ENCODE results near the gene LCLAT1. TPM values are rescaled to one million over a fixed set of nuclear protein-coding genes. Genes with fewer than 3 reads are reported as not detected.

The LCLAT1 gene
- total and polyA plus RNA-seq, 4 donors, result 10.3 to 21.1 (median 11.9) TPM

DNA sequence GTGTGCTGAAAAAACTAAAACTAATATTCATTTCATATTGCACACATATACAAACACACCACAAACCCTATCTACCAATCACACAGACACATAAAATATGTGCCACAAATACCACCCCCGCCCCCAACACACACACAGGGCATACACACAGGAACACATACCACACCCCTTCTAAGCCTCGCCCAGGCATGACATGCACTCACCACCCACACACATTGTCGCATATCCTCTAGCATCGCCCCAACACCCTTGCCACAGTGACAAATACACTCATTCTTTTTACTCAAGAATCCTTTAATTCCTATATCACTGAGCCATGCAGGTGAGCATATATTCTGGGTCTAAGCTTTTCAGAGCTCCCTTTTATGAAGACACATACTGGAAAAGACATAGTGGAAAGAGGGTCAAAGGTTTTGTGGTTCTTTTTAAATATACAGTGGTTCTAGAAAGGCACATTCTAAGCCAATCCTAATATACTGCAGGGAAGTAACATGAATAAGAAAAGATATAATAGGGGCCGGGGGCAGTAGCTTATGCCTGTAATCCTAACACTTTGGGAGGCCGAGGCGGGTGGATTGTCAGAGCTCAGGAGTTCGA, 24.5 kb upstream of the LCLAT1 start:
- no peak for DNase-seq (ENCODE audit: low read depth in 4 of 6, low spot score in 6 of 6)
- no peak overlapping the region for H3K4me3 ChIP-seq (ENCODE audit: low read depth, low read length)
- H3K36me3 ChIP-seq (ENCODE audit: control insufficient read depth, insufficient read depth, low read length), result no peaks in the 10 kb centered on the region
- H3K27ac ChIP-seq (ENCODE audit: low read depth, low read length), result peak overlapping the region; percentile 36
- H3K27me3 ChIP-seq (ENCODE audit: control insufficient read depth, insufficient read depth, low read length), result no peaks in the 10 kb centered on the region
- peaks cover 4% of the 10 kb centered on the region for H3K4me1 ChIP-seq (ENCODE audit: control insufficient read depth, insufficient read depth, low read length)
- H3K9me3 ChIP-seq (ENCODE audit: control insufficient read depth, insufficient read depth, low read length), result no peaks in the 10 kb centered on the region
- WGBS (ENCODE audit: insufficient coverage), result 86% methylated on average over 7 of the region's 8 CpGs

GRCh38 chr2:30424231-30424630, 22.8 kb upstream of the LCLAT1 start:
- Histone ChIP-seq H3K4me1 (ENCODE audit: control insufficient read depth, insufficient read depth, low read length) (peaks cover 4% of the 10 kb centered on the region), H3K36me3 (ENCODE audit: control insufficient read depth, insufficient read depth, low read length) (no peaks in the 10 kb centered on the region), H3K27me3 (ENCODE audit: control insufficient read depth, insufficient read depth, low read length) (no peaks in the 10 kb centered on the region), H3K27ac (ENCODE audit: low read depth, low read length) (no peak overlapping the region), H3K4me3 (ENCODE audit: low read depth, low read length) (no peak overlapping the region), H3K9me3 (ENCODE audit: control insufficient read depth, insufficient read depth, low read length) (no peaks in the 10 kb centered on the region)
- DNase-seq (ENCODE audit: low read depth in 4 of 6, low spot score in 6 of 6), result no peak
- no CpG with 5 or more reads among the region's 1 CpG for WGBS (ENCODE audit: insufficient coverage)

- Histone ChIP-seq H3K27me3 (ENCODE audit: control insufficient read depth, insufficient read depth, low read length) (no peaks in the 10 kb centered on the region), H3K27ac (ENCODE audit: low read depth, low read length) (no peak overlapping the region), H3K9me3 (ENCODE audit: control insufficient read depth, insufficient read depth, low read length) (no peaks in the 10 kb centered on the region), H3K36me3 (ENCODE audit: control insufficient read depth, insufficient read depth, low read length) (no peaks in the 10 kb centered on the region), H3K4me1 (ENCODE audit: control insufficient read depth, insufficient read depth, low read length) (peaks cover 4% of the 10 kb centered on the region), H3K4me3 (ENCODE audit: low read depth, low read length) (no peak overlapping the region)
- WGBS (ENCODE audit: insufficient coverage), result 34% methylated on average over 4 of the region's 4 CpGs
- no peak for DNase-seq (ENCODE audit: low read depth in 4 of 6, low spot score in 6 of 6)
Observed at GRCh38 chr2:30425326-30425725, 21.7 kb upstream of the LCLAT1 start.

- H3K27me3 ChIP-seq (ENCODE audit: control insufficient read depth, insufficient read depth, low read length), result no peaks in the 10 kb centered on the region
- 80% methylated on average over 6 of the region's 8 CpGs for WGBS (ENCODE audit: insufficient coverage)
- H3K9me3 ChIP-seq (ENCODE audit: control insufficient read depth, insufficient read depth, low read length), result no peaks in the 10 kb centered on the region
- DNase-seq (ENCODE audit: low read depth in 4 of 6, low spot score in 6 of 6), result peak in 1 of 6 donors; percentile 67
- H3K4me3 ChIP-seq (ENCODE audit: low read depth, low read length), result no peak overlapping the region
- H3K4me1 ChIP-seq (ENCODE audit: control insufficient read depth, insufficient read depth, low read length), result no peaks in the 10 kb centered on the region
- no peaks in the 10 kb centered on the region for H3K36me3 ChIP-seq (ENCODE audit: control insufficient read depth, insufficient read depth, low read length)
- no peak overlapping the region for H3K27ac ChIP-seq (ENCODE audit: low read depth, low read length)
Observed at GRCh38 chr2:30427606-30428347, 19.3 kb upstream of the LCLAT1 start.

DNA sequence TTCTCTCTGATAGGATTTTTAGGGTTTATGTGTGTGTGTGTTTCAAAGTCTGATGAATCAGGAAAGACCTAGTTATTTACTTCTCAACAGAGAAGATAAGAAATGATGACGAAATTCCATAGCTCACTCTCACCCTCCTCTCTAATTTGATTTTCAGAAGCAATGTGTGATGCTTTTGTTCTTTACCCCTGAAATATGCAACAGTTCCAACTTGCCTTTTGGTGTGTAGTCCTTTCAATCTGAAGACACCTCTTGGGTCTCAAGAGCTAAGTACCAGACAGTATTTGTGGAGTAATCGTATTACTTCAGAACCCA, 18.7 kb upstream of the LCLAT1 start:
- no CpG with 5 or more reads among the region's 2 CpGs for WGBS (ENCODE audit: insufficient coverage)
- no peak overlapping the region for H3K27ac ChIP-seq (ENCODE audit: low read depth, low read length)
- no peaks in the 10 kb centered on the region for H3K27me3 ChIP-seq (ENCODE audit: control insufficient read depth, insufficient read depth, low read length)
- H3K4me1 ChIP-seq (ENCODE audit: control insufficient read depth, insufficient read depth, low read length), result no peaks in the 10 kb centered on the region
- H3K9me3 ChIP-seq (ENCODE audit: control insufficient read depth, insufficient read depth, low read length), result no peaks in the 10 kb centered on the region
- H3K4me3 ChIP-seq (ENCODE audit: low read depth, low read length), result no peak overlapping the region
- no peaks in the 10 kb centered on the region for H3K36me3 ChIP-seq (ENCODE audit: control insufficient read depth, insufficient read depth, low read length)
- no peak for DNase-seq (ENCODE audit: low read depth in 4 of 6, low spot score in 6 of 6)

DNA sequence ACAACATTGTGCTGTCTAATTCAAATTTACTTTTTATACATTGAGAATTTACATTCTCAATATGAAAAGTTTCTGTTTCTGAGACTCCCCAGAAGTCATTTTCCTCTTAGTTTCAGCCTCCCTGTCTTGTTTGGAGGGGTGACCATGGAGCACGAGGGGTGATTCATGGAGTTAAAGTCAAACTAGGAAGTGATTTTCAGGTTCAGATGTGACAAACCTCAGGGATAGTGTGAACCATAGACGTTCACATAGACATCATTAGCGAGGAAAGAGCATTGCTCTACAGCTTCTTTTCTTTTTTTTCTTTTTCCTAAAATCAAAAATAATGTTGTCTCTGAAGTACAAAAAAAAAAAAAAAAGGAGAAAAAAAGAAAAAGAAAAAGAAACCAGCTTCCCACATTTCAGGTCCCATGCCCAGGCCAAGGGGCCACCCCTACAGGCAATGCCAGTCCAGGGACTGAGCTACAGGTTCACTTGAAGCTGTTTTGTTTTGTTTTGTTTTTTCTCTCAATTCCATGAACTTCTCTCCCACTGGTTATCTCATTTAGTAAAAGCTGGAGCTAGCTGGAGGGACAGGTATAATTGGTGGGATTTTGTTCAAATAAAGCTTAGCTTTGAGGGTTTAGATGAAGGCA, 18.1 kb upstream of the LCLAT1 start:
- H3K27me3 ChIP-seq (ENCODE audit: control insufficient read depth, insufficient read depth, low read length), result no peaks in the 10 kb centered on the region
- no peak for DNase-seq (ENCODE audit: low read depth in 4 of 6, low spot score in 6 of 6)
- no peaks in the 10 kb centered on the region for H3K36me3 ChIP-seq (ENCODE audit: control insufficient read depth, insufficient read depth, low read length)
- no peaks in the 10 kb centered on the region for H3K9me3 ChIP-seq (ENCODE audit: control insufficient read depth, insufficient read depth, low read length)
- no peak overlapping the region for H3K4me3 ChIP-seq (ENCODE audit: low read depth, low read length)
- WGBS (ENCODE audit: insufficient coverage), result no CpG with 5 or more reads among the region's 3 CpGs
- no peak overlapping the region for H3K27ac ChIP-seq (ENCODE audit: low read depth, low read length)
- H3K4me1 ChIP-seq (ENCODE audit: control insufficient read depth, insufficient read depth, low read length), result peaks cover 4% of the 10 kb centered on the region

- H3K36me3 ChIP-seq (ENCODE audit: control insufficient read depth, insufficient read depth, low read length), result no peaks in the 10 kb centered on the region
- no peak overlapping the region for H3K4me3 ChIP-seq (ENCODE audit: low read depth, low read length)
- H3K27ac ChIP-seq (ENCODE audit: low read depth, low read length), result peak overlapping the region; percentile 4
- H3K4me1 ChIP-seq (ENCODE audit: control insufficient read depth, insufficient read depth, low read length), result peaks cover 4% of the 10 kb centered on the region
- peak in 1 of 6 donors; percentile 29 for DNase-seq (ENCODE audit: low read depth in 4 of 6, low spot score in 6 of 6)
- 38% methylated on average over 3 of the region's 8 CpGs for WGBS (ENCODE audit: insufficient coverage)
- H3K27me3 ChIP-seq (ENCODE audit: control insufficient read depth, insufficient read depth, low read length), result no peaks in the 10 kb centered on the region
- H3K9me3 ChIP-seq (ENCODE audit: control insufficient read depth, insufficient read depth, low read length), result no peaks in the 10 kb centered on the region
Observed at GRCh38 chr2:30433541-30434299, 13.3 kb upstream of the LCLAT1 start.

DNA sequence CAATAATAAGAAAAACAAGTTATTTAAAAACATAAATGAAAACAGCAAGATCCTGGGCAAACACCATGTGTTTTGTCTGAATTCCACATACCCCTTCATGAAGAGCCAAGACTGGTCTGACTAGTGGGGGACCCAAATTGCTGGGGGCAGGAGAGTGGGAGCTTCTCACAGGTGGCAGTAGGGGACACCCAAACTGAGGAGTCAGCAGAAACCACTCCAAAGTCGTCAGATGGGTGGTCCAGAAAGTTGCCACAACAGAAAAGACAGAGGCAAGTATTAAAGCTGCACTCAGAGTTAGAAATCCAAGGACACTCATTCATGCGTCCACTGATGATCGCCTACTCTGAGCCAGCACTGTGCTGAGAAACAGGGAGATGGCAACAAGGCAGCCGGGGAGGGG, 12.3 kb upstream of the LCLAT1 start:
- Histone ChIP-seq H3K4me3 (ENCODE audit: low read depth, low read length) (no peak overlapping the region), H3K4me1 (ENCODE audit: control insufficient read depth, insufficient read depth, low read length) (peaks cover 4% of the 10 kb centered on the region), H3K27ac (ENCODE audit: low read depth, low read length) (no peak overlapping the region), H3K9me3 (ENCODE audit: control insufficient read depth, insufficient read depth, low read length) (no peaks in the 10 kb centered on the region), H3K36me3 (ENCODE audit: control insufficient read depth, insufficient read depth, low read length) (no peaks in the 10 kb centered on the region), H3K27me3 (ENCODE audit: control insufficient read depth, insufficient read depth, low read length) (no peaks in the 10 kb centered on the region)
- DNase-seq (ENCODE audit: low read depth in 4 of 6, low spot score in 6 of 6), result no peak
- 86% methylated on average over 4 of the region's 4 CpGs for WGBS (ENCODE audit: insufficient coverage)

GRCh38 chr2:30436859-30437435, 10.1 kb upstream of the LCLAT1 start:
- WGBS (ENCODE audit: insufficient coverage), result no CpG with 5 or more reads among the region's 1 CpG
- Histone ChIP-seq H3K27me3 (ENCODE audit: control insufficient read depth, insufficient read depth, low read length) (no peaks in the 10 kb centered on the region), H3K27ac (ENCODE audit: low read depth, low read length) (no peak overlapping the region), H3K36me3 (ENCODE audit: control insufficient read depth, insufficient read depth, low read length) (no peaks in the 10 kb centered on the region), H3K4me1 (ENCODE audit: control insufficient read depth, insufficient read depth, low read length) (peaks cover 4% of the 10 kb centered on the region), H3K9me3 (ENCODE audit: control insufficient read depth, insufficient read depth, low read length) (no peaks in the 10 kb centered on the region), H3K4me3 (ENCODE audit: low read depth, low read length) (no peak overlapping the region)
- DNase-seq (ENCODE audit: low read depth in 4 of 6, low spot score in 6 of 6), result no peak

All from spinal cord (tissue), 10 donors.